Measurements from ENCODE around the gene AKR1C2. TPM values are rescaled to one million over a fixed set of nuclear protein-coding genes. Genes with fewer than 3 reads are reported as not detected.

Gene AKR1C2
- total RNA-seq, 1 donor from 2014 or later, result 0.41 TPM

DNA sequence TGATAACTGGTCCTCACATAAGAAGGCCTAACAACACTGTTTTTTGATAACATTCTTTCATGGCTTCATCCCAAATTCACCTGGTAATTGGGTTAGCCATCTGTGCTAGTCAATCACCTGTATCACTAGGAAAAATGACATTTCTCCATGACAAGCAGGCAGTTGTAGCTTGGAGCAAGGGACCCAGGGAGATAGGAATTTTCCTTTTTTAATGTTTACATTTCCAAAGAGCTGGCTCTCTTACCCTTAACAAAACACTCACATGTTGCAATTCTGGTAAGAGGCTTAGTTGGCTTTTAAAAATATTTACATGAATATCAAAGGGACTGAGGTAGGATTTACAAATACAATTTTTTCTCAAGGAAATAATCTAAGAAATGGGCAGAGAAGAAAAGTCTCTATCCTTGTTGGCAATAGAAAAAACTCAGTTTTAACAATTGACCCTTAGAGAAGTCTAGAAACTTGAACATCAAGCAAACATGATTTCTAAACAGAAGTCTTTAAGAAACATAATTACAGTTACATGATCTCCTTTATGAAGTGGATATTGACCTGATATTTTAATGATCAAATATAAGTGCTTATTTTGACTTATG, 56.5 kb downstream of the AKR1C2 start:
- no peaks in the 10 kb centered on the region for H3K27me3 ChIP-seq (ENCODE audit: insufficient read depth, low read length)
- no peak overlapping the region for H3K4me2 ChIP-seq (ENCODE audit: low read length)
- H3K27me3 Mint-ChIP-seq (ENCODE audit: low read depth, unreplicated experiment), result peaks cover 3% of the 10 kb centered on the region
- no peak overlapping the region for H2AFZ ChIP-seq (ENCODE audit: low read depth, low read length)
- FAIRE-seq (no peak), DNase-seq (ENCODE audit: low read depth) (no peak)
- no peaks in the 10 kb centered on the region for H3K9me3 ChIP-seq (ENCODE audit: insufficient read depth, low read depth, low read length)
- no peaks in the 10 kb centered on the region for H4K20me1 ChIP-seq (ENCODE audit: insufficient read depth, low read length)
- H3K27ac ChIP-seq (ENCODE audit: low read depth, low read length), result peak overlapping the region; percentile 8
- H3K9me3 Mint-ChIP-seq (ENCODE audit: unreplicated experiment), result no peaks in the 10 kb centered on the region
- no peaks in the 10 kb centered on the region for H3K36me3 ChIP-seq (ENCODE audit: insufficient read depth, low read length)
- TF ChIP-seq, protein P1, sequence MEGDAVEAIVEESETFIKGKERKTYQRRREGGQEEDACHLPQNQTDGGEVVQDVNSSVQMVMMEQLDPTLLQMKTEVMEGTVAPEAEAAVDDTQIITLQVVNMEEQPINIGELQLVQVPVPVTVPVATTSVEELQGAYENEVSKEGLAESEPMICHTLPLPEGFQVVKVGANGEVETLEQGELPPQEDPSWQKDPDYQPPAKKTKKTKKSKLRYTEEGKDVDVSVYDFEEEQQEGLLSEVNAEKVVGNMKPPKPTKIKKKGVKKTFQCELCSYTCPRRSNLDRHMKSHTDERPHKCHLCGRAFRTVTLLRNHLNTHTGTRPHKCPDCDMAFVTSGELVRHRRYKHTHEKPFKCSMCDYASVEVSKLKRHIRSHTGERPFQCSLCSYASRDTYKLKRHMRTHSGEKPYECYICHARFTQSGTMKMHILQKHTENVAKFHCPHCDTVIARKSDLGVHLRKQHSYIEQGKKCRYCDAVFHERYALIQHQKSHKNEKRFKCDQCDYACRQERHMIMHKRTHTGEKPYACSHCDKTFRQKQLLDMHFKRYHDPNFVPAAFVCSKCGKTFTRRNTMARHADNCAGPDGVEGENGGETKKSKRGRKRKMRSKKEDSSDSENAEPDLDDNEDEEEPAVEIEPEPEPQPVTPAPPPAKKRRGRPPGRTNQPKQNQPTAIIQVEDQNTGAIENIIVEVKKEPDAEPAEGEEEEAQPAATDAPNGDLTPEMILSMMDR (IDR thresholded peaks at IDR 0.05; ENCODE audit: insufficient read depth, low read depth, low read length), result no peak
- TF ChIP-seq EZH2 (IDR thresholded peaks at IDR 0.05; ENCODE audit: insufficient read depth, low read length), result no peak
- no peak overlapping the region for H3K27ac Mint-ChIP-seq (ENCODE audit: unreplicated experiment)
- no peaks in the 10 kb centered on the region for H3K36me3 Mint-ChIP-seq (ENCODE audit: low read depth, unreplicated experiment)
- H3K4me1 ChIP-seq (ENCODE audit: insufficient read depth, low read length), result peaks cover 2% of the 10 kb centered on the region
- H3K9ac ChIP-seq (ENCODE audit: low read length), result no peak overlapping the region
- H3K4me3 ChIP-seq (ENCODE audit: insufficient read depth, low read depth, low read length), result no peak overlapping the region
- peaks cover 10% of the 10 kb centered on the region for H3K4me1 Mint-ChIP-seq (ENCODE audit: low read depth, unreplicated experiment)
- H3K4me3 Mint-ChIP-seq (ENCODE audit: unreplicated experiment), result no peak overlapping the region
- H3K79me2 ChIP-seq (ENCODE audit: insufficient read depth, low read length), result no peaks in the 10 kb centered on the region

DNA sequence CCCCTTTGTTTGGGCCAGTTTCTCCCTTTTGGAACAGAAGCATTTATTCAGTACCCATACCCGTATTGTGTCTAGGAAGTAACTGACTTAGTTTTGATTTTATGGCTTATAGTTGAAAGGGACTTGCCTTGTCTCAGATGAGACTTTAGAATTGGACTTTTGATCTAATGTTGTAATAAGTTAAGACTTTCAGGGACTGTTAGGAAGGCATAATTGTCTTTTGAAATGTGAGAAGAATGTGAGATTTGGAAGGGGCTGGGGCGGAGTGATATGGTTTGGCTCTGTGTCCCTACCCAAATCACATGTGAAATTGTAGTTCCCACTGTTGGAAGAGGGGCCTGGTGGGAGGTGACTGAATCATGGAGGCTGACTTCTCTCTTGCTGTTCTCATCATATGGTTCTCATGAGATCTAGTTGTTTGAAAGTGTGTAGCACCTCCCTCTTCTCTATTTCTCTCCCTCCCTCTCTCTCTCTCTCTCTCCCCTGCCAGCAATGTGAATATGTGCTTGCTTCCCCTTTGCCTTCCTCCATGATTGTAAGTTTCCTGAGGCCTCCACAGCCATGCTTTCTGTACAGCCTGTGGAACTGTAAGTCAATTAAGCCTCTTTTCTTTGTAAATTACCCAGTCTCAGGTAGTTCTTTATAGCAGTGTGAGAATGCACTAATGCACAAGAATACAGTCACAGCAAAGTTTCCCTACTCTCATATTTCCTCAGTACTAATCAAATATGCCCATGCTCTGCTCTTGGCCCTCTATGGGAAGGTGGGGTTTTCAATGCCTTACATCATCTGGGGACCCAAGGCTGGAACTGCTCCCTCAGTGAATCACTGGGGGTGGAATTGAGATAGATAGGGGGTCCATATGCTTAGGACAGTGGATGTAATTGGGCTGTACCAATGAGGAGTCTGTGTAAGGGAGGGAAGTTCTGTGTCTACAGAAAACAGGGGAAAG, 57.6 kb downstream of the AKR1C2 start:
- Histone ChIP-seq H3K36me3 (ENCODE audit: insufficient read depth, low read length) (no peaks in the 10 kb centered on the region), H3K4me3 (ENCODE audit: insufficient read depth, low read depth, low read length) (no peak overlapping the region), H3K27me3 (ENCODE audit: insufficient read depth, low read length) (no peaks in the 10 kb centered on the region), H3K9ac (ENCODE audit: low read length) (no peak overlapping the region), H3K9me3 (ENCODE audit: insufficient read depth, low read depth, low read length) (no peaks in the 10 kb centered on the region), H3K4me1 (ENCODE audit: insufficient read depth, low read length) (peaks cover 2% of the 10 kb centered on the region), H3K27ac (ENCODE audit: low read depth, low read length) (no peak overlapping the region), H3K4me2 (ENCODE audit: low read length) (no peak overlapping the region), H3K79me2 (ENCODE audit: insufficient read depth, low read length) (no peaks in the 10 kb centered on the region), H4K20me1 (ENCODE audit: insufficient read depth, low read length) (no peaks in the 10 kb centered on the region), H2AFZ (ENCODE audit: low read depth, low read length) (no peak overlapping the region)
- Mint-ChIP-seq H3K36me3 (ENCODE audit: low read depth, unreplicated experiment) (no peaks in the 10 kb centered on the region), H3K4me1 (ENCODE audit: low read depth, unreplicated experiment) (peaks cover 14% of the 10 kb centered on the region), H3K4me3 (ENCODE audit: unreplicated experiment) (no peak overlapping the region), H3K27me3 (ENCODE audit: low read depth, unreplicated experiment) (peaks cover 3% of the 10 kb centered on the region), H3K9me3 (ENCODE audit: unreplicated experiment) (no peaks in the 10 kb centered on the region), H3K27ac (ENCODE audit: unreplicated experiment) (no peak overlapping the region)
- DNase-seq (ENCODE audit: low read depth) (no peak), FAIRE-seq (no peak)
- TF ChIP-seq EZH2 (IDR thresholded peaks at IDR 0.05; ENCODE audit: insufficient read depth, low read length), result no peak
- TF ChIP-seq, protein P1 (IDR thresholded peaks at IDR 0.05; ENCODE audit: insufficient read depth, low read depth, low read length), result no peak
